Stimulated activated CD8-positive, alpha-beta memory T cell treated with anti-CD3 and anti-CD28 coated beads, Interleukin-4, amount 100 ng/mL, for 48 hours (primary cell): ENCODE measurements around the gene CFAP74.

ENCODE experiments used
- DNase-seq: peaks from one replicate; pipeline ENCODE4 v3.0.0-alpha.2; 2020

The CFAP74 gene

DNA sequence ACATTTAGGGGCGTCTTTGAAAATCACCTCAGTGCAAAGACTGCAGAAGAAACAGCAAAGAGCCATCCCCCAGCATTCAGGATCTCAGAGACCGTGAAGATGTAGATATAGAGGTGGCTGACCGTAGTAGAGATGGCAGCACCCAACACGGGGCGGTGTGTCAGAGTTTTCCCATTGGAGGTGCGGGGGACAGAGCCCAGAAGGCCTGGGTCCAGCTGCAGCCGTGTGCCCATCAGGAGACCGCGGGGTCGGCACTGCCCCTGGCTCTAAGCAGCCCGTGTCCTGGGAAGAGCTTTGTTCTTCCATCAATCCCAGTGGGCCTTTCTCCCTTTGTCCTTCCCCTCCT is 16.7 kb upstream of the CFAP74 start:
- no peak for DNase-seq

DNA sequence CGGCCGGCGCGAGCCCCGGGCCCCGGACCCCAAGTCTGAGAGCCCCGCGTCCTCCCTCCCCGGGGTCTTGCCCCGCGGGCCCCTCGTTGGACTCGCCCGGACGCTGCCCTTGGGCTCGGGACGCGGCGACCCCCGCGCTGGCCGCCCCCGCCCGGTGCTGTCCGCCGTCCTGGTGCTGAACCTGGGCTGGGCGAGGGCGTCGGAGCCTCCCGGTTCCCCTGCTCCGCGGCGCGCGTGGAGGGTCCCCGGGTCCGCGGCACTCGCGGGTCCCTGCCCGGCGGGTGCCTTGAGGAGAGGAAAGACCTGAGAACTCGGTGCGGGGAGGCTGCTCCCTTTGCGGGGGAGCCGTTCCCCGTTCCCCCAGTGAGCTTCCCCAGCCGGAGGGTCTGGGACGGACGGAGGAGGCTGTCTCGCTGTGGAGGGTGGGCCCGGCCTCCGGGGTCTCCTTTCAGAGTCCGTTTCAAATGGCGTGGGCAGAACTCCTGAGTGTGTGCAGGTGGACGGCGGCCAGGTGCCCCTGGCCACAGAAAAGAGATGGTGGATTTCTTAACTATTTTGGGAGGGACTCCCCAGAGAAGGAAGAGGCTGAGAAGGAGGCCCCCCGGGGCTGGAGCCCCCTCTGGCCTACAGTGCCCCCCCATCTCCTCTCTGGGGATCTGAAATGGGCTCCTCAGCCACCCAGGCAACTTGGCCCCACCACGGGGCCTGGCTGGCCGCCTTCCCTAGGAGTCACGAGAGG is 16.2 kb upstream of the CFAP74 start:
- no peak for DNase-seq

DNA sequence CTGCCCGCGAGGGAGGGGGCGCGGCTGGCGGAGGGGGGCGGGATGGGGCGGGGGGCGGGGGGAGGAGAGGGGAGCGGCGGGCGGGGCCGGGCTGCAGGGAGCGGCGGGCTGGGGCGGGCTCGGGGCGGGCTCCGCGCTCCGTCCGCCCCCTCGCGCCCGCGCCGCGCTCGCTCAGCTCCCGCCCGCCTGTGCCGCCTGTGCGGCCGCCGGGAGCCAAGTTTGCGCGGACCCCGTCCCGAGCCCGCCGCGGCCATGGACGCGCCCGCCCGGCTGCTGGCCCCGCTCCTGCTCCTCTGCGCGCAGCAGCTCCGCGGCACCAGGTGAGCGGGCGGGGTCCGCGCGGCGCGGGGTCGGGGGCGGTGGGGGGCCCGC is 15.6 kb upstream of the CFAP74 start, which contains the start of gene GABRD:
TSS of gene GABRD (plus strand) at position 174 of the 372 bp plus-strand sequence. CDS start at position 253, 79 bp downstream.
- no peak for DNase-seq

DNA sequence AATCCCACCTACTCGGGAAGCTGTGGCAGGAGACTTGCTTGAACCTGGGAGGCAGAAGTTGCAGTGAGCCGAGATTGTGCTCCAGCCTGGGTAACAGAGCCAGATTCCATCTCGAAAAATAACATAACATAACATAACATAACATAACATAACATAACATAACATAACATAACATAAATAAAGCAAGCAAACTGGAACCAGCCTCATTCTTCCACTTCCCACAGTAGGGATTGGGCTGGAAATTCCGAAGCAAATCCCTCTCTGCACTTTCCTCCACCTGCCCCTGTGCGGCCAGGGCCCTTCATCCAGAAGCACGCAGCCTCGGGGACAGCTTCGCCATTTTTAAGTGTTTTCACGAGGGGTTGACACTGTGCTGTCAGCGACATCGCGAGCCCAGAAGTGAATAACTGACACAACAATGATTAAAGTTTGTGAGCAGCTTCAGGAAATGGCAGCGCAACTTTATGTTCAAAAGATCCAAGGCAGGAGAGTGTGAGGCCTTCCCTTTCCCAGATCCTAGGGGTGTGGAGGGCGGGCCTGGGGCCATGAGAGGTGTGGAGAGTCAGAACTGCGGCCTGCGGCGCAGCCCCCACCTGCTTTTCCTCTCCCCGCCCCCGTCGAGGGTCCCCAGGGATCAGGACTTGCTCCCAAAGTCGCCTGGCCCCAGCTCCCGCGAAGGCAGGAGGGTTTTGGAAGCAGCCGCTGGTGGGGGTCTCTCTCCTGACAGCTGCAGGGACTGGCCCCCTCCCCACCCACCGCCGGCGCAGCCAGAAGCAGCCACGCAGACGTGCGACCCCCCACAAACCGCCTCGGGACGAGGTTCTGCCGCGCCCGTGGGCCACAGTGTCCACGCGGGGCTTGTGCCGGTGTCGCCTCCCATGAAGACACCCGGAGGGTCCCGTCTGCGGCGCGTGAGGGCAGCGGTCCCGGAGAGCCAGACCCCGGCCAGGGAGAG is 14.9 kb upstream of the CFAP74 start:
- DNase-seq, result no peak

DNA sequence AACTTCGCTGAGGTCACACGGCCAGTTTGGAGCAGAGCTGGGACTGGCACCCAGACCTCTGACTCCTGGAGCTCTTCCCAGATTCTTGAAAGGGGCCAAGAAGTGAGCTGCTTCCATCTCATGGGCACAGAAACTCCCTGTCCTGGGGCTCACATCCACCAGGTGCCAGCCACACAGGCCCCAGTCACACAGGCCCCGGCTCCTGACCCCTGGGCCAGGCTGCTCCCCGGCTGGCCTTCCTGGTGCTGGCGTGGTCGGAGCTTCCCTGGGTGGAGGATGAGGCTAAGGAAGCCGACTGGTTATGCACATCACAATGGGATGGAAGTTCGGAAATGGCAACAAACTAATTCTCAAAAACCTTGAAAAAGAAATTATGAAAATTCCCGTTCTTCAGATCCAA is 12.5 kb upstream of the CFAP74 start:
- no peak for DNase-seq

DNA sequence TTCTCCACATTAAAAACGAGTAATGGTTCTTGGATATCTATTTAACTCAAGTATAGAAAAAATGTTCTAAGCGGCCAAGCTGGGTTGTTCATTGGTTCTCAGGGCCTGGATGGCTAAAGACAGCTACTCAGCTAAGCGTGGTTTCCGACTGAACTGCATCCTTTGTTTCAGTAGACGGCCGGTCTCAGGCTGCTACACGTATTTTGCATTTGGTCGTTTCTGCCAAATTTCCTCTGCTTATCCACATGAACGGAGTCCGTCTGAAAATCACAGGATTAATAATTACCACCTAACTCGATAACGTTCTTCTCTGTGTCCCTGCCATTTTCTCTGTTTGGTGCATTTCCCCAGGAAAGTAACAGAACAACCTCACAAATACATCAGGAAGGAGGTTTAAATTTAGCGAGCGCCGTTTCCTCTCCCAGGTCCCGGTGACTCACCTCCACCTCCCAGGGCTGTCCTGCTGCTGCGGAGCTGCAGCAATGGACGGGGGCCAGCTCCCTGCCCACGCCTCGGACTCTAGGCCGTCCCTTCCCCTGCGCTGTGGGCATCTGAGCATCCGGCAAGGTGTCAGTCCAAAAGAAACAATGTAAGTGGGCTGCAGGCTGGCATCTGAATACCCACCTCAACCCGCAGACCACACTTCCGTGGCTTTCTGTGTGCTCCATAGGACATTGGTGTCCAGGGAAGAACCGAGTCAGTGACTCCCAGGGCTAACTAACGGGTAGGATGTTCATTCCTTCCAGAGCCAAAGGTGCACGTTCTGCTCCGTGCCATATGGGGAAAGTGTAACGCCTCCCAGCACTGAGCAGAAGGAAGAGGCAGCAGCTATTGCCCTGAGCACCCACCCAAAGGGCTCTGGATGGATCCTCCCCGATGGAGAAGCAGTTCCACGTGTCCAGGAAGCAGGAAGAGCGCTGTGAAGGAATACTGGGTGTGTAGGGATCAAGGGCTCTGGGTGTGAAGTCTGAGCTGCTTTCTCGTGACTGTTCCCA is 11.5 kb upstream of the CFAP74 start:
- no peak for DNase-seq

DNA sequence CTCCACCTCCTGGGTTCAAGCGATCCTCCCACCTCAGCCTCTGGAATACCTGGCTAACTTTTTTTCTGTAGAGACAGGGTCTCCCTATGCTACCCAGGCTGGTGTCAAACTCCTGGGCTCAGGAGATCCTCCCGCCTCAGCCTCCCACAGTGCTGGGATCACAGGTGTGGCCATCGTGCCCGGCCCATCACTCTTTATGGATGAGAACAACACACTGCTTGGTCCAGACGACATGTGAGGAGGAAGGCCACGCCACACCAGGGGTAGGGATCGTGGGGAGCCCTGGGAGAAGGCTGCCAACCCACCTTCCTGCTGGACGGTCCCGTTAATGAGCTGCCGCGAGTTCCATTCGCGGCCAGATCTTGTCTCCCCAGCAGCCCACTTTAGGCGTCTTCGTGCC is 10.6 kb upstream of the CFAP74 start:
- no peak for DNase-seq

DNA sequence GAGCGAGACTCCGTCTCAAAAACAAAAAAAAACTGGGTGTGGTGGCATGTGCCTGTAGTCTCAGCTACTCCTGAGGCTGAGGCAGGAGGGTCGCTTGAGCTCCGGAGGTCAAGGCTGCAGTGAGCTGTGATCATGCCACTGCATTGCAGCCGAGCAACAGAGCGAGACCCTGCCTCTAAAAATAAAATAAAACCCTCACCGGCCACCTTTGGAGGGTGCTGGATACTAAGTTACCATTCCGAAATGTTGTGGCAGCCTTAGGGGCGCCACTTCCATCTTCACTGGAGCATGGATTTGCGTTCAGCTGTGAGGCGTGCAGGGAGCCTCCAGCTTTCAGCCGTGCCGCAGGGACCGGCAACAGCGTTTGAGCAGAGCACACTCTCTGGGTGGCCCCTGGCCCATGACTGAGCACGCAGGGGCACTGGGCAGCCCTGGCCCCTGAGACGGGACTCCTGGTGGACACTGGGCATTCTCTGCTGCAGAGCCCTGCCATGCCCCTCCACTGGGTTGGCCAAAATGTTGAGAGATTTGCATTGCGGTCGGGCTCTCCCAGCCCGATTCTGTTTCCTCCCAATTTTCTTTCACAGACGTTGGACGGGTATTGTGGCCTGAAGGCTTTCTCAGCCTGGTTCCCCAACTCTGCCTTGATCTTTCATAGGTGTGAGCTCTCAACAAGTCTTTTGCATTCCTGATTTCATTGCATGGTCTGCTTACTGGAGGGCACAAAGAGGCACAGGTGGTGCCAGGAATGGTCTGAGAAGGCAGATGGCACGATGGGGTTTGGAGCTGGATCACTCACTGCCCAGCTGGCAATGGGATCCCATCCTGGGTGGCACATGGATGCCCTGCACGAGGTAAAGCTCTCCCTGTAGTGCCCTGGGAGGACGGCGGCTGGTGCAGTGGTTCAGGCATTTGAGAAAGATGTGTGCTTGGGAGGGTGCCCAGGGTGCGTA is 5.8 kb upstream of the CFAP74 start:
- no peak for DNase-seq

DNA sequence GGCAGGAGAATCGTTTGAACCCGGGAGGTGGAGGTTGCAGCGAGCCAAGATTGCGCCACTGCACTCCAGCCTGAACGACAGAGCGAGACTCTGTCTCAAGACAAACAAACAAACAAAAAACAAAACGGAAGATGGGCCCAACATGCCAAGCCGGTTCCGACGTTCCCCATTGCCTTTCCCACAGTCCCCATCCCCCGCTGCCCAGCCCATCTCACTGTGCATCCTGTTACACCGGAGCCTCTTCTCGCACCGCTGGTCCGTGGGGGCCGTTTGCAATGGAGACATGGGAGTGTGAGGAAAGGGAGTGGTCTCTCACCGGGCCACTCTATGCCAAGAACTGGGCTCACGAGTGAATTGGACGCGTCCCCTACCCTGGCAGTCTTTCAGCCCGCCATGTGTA is 1.3 kb upstream of the CFAP74 start:
- no peak for DNase-seq

DNA sequence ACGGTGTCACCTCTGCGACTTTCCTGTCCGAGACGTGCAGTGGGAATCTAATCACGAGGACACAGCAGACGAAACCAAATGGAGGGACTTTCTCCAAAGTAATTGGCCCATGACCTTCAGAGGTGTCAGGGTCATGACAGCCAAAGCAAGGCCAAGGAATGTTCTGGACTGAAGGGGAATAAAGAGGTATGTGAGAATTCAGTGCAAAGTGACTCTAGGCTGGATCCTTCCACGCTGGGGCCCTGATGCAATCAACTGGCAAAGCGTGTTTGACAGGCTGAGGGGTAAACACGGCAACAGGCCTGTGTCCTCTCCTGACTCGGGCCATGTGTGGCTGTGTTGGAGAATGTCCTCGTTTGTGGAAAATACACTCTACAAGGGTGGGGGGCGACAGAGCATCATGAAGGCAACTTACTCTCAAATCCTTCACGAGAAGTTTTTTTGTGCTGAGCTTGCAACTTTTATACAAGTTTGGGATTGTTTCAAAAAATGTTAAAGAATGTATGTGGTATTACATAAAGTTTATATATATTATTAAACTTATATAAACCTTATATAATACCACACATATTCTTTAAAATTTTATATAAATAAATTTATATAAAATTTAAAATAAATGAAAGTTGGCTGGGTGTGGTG is 1.7 kb downstream of the CFAP74 start:
- DNase-seq, result no peak

DNA sequence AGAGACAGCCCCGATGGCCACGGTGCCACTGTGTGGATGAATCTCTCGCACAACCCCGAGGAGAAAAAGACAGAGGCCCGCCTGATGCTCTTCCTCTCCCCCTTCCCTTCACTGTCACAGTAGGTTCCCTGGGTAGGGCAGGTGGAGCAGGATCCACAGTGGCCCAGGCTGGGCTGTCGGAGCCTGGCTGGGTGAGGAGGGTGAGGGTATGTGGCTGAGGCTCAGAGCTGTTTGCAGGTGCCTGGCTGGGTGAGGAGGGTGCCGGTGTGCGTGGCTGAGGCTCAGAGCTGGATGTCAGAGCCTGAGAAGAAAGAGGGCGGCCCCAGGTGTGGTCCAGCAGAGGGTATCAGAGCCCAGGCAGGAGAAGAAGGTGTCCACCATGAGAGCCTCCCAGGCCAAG is 2.7 kb downstream of the CFAP74 start:
- no peak for DNase-seq

DNA sequence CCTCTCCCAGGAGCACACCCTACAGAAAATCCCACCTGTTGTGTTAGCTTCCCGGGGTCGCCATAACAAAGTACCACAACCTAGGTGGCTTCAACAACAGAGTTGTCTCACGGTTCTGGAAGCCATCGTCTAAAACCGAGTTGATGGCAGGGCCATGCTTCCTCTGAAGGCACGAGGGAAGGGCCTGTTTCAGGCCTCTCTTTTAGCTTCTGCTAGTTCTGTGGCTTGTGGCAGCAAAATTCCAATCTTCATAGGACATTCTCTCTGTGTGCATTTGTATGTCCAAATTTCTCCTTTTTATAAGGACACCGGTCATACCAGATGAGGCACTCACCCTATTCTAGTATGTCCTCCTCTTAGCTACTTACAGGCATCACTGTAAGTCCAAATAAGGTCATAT is 3.2 kb downstream of the CFAP74 start:
- DNase-seq, result no peak

DNA sequence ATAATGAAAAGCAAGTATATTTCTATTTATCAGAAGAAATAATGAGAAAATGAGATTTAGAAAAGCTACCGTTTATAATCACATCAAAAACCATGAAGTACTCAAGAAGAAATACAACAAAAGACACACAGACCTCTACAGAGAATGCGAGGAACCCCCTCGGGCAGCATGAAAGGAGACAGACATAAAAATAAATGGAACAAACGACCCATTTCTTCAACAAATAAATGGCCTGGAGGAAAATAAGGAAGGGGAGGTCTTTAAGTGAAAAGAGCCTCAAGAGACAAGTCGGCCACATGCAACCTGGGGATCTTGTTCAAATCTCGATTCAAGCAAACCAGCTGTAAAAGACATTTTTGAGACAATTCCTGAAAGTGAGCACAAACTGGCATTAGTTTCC is 6.0 kb downstream of the CFAP74 start:
- DNase-seq, result no peak

DNA sequence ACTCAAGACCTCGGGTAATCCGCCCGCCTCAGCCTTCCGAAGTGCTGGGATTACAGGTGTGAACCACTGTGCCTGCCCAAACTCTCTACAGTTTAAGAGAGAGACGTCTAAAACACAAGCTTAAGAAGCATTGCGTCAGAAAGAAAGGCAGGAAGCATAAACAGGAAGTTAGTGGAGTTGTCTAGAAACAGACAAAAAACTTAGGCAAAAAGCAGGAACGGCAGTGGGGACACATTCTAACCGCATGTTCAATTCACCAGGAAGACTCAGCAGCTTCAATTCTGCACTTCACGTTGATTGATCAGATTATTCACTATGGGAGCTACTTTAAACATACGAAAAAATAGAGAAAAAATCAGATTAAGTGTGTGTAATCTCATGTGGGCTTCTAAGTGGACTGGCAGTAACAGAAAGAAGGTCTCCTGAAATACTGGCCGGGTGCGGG is 7.4 kb downstream of the CFAP74 start:
- no peak for DNase-seq

DNA sequence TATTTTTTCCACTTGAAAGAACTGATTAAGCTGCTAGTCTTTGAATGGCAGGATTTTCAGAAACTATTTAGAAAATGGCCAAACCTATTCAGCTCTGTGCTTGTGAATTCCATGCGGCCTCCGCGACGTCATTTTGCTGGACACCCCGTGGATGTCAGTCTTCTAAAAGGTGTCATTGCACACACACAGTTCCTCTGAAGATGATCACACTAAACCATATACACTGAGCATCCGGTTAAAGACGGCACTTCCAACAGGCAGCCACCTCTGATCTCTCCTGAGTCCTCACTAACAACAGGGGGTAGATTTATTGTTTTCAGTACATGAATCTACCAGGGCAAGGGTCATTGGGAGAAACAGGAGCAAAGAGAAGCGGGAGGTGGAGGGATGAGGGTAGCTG is 9.1 kb downstream of the CFAP74 start:
- DNase-seq, result no peak

DNA sequence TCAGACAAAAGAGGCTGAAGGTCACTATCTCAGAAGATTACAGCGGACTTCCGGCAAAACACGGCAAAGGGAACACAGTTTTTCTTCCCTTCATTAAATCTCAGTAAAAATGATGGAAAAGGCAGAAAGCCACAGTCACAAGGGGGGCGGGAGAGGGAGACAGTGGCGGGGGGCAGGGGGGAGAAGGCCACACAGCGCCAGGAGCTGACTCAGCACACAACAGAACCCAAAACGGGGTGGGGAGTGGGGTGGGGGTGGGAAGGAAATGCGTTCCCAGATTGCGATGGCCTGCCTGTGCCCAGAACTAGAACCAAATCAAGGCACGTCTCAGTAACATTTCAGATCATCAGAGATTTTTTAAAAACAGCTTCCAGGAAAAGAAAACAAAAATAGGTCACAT is 13.4 kb downstream of the CFAP74 start:
- DNase-seq, result no peak

DNA sequence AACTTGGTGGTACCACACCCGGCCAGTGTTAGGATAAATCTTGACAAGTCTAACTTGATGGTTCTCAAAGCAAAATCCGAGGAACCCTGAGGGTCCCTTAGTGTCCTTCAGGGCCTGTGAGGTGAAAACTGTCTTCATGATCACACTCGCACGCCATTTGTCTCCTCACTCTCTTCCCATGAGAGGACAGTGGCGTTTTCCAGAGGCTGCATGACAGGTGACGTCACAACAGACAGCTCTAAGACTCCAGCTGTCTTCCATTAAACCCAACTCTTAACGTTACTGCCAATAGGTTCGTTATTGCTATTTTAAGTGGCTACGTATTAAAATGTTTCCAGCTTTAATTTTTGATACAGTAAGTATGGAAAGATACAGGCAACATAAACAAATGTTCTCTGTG is 13.8 kb downstream of the CFAP74 start:
- no peak for DNase-seq

DNA sequence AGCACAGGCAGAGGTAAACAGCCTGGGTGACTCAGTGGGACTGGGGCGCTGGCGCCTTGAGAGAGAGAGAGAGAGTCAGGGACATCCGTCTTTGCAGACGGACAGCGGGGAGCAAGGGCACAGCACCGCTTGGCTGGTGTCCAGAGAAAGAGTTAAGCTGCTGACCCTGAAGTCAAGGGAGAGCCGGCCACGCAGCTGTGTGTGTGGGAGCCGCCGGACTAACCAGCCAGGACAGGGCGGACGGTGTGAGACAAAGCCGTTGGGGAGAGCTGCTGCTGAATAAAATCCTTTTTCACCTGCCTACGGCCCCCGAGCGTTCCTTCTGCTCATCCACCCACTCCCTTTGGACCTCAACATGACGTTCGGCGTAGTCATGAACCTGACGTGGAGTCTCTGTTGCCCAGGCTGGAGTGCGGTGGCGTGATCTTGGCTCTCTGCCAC is 14.5 kb downstream of the CFAP74 start:
- DNase-seq, result no peak

DNA sequence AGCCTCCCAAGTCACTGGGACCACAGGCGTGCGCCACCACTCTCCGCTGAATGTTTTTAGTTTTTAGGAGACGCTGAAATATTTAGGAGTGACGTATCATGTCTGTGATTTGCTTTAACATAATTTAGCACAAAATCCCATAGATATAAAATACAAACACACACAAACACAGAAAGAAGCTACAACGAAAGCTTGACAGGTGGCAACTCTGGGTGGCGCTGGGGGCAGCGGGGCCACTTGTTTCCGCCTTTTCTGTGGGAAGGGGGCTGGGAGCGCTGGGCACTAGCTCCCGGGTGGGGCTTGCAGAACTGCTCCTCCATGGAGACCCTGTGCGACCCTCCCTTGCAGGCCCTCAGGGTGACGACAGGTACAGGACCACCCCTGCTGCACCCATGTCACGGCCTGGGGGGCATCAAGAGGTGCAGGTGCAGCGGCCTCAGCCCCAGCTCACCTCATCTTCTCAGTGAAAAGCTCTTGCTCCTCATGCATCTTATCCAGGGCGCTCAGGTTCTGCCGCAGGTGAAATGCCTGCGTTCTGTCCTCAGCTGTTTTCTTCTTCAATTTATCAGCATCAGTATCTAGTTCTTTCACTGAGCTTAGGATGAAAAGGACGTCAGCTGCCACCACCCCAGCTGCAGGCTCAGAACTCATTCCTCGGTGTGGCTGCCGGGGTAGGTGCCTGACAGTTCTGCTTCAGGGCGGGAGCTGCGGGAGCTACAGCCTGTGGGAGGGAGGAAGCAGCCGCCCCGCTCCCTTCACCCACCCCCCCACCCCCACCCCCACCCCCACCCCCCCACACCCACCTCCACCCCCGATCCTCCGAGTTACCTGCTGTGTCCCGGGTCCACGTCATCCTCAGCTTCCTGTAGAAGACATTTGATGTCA is 15.3 kb downstream of the CFAP74 start:
- no peak for DNase-seq

DNA sequence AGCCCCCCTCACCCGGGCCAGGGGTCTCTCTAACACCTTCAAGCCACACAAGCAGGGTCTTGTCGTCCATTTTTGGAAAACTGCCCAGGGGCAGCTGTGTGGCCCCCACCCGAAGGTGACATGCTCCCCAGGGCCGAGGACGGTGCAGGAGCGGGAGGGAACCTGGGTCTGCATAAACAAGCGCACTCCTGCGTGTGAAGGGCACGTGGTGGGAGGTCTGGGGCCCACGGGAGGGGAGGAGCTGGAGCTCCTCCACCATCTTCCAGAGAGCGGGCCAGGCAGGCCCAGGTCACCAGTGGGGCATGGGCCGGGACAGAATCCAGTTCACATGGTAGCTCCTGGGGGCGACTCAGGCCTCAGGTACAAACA is 16.5 kb downstream of the CFAP74 start:
- no peak for DNase-seq
